ENCODE results near the gene NUP210L. TPM values are rescaled to one million over a fixed set of nuclear protein-coding genes. Genes with fewer than 3 reads are reported as not detected.

Gene NUP210L
- under 1 TPM; 0.13 to 0.24 (median 0.18) TPM for total RNA-seq
- 0.20 TPM for total RNA-seq (2013)

- Histone ChIP-seq H3K36me3 (ENCODE audit: control insufficient read depth, insufficient read depth, low read length) (peaks cover 36% of the 10 kb centered on the region), H3K9me3 (ENCODE audit: control insufficient read depth, insufficient read depth, low read length) (no peaks in the 10 kb centered on the region), H3K4me1 (ENCODE audit: control insufficient read depth, insufficient read depth, low read length) (peaks cover 27% of the 10 kb centered on the region), H3K27ac (ENCODE audit: low read length) (peak within 1 kb of the TSS; percentile 6), H3K27me3 (ENCODE audit: control insufficient read depth, insufficient read depth, low read length) (no peaks in the 10 kb centered on the region), H3K4me3 (ENCODE audit: low read length) (no peak within 1 kb of the TSS)
- no peaks in the 10 kb centered on the region for H3K27me3 Mint-ChIP-seq (ENCODE audit: low read depth in 2 of 2)
- H3K4me3 Mint-ChIP-seq = no peak within 1 kb of the TSS
- TF ChIP-seq, protein P1, sequence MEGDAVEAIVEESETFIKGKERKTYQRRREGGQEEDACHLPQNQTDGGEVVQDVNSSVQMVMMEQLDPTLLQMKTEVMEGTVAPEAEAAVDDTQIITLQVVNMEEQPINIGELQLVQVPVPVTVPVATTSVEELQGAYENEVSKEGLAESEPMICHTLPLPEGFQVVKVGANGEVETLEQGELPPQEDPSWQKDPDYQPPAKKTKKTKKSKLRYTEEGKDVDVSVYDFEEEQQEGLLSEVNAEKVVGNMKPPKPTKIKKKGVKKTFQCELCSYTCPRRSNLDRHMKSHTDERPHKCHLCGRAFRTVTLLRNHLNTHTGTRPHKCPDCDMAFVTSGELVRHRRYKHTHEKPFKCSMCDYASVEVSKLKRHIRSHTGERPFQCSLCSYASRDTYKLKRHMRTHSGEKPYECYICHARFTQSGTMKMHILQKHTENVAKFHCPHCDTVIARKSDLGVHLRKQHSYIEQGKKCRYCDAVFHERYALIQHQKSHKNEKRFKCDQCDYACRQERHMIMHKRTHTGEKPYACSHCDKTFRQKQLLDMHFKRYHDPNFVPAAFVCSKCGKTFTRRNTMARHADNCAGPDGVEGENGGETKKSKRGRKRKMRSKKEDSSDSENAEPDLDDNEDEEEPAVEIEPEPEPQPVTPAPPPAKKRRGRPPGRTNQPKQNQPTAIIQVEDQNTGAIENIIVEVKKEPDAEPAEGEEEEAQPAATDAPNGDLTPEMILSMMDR (IDR thresholded peaks at IDR 0.05) = no peak
- intact Hi-C loops (cut with micrococcal nuclease) = no loop called here
- no peaks in the 10 kb centered on the region for H3K36me3 Mint-ChIP-seq
- ATAC-seq = no peak
- H3K27ac Mint-ChIP-seq = peak within 1 kb of the TSS; percentile 93 to 98
- no peaks in the 10 kb centered on the region for H3K9me3 Mint-ChIP-seq
- peaks cover 44 to 45% of the 10 kb centered on the region in 2 donors for H3K4me1 Mint-ChIP-seq
- DNase-seq = no peak
- WGBS (ENCODE audit: insufficient coverage) = 94% methylated on average over 28 of the region's 29 CpGs
Measured at GRCh38 chr1:154154534-154155191, at the start of gene NUP210L. Gene NUP210L, minus strand, starts transcription at chr1:154155073.

DNA sequence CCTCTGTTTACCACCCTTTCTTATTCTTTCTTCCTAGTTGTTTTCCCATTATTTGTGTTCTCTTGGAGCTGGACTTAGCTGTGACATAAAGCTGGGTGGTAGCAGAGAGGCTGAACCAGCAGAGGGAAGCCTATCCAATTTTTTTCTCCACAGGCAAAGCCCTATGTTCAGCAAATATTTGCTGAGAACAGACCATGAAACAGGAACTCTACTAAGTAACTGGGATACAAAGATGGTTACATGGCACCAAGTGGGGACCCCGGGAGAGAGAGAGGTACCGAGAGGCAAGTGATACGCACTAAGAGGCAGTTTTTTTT lies 44.6 kb upstream of the NUP210L start:
- Histone ChIP-seq H3K27me3 (ENCODE audit: control insufficient read depth, insufficient read depth, low read length) (no peaks in the 10 kb centered on the region), H3K27ac (ENCODE audit: low read length) (no peak overlapping the region), H3K36me3 (ENCODE audit: control insufficient read depth, insufficient read depth, low read length) (no peaks in the 10 kb centered on the region), H3K4me1 (ENCODE audit: control insufficient read depth, insufficient read depth, low read length) (no peaks in the 10 kb centered on the region), H3K4me3 (ENCODE audit: low read length) (no peak overlapping the region), H3K9me3 (ENCODE audit: control insufficient read depth, insufficient read depth, low read length) (no peaks in the 10 kb centered on the region)
- DNase-seq (no peak), ATAC-seq (no peak)
- 100% methylated on average over 3 of the region's 3 CpGs for WGBS (ENCODE audit: insufficient coverage)
- H3K27me3 Mint-ChIP-seq (ENCODE audit: low read depth in 2 of 2) = no peaks in the 10 kb centered on the region
- no peak overlapping the region for H3K4me3 Mint-ChIP-seq
- H3K4me1 Mint-ChIP-seq = no peaks in the 10 kb centered on the region
- H3K9me3 Mint-ChIP-seq = no peaks in the 10 kb centered on the region
- intact Hi-C loops (cut with micrococcal nuclease) = loop anchor here (1.0 to 5.0 kb wide), 2 partner anchors 73 to 138 kb away; partner anchors contain the start of gene HAX1
- H3K27ac Mint-ChIP-seq = no peak overlapping the region
- TF ChIP-seq, protein P1 (IDR thresholded peaks at IDR 0.05) = no peak
- H3K36me3 Mint-ChIP-seq = no peaks in the 10 kb centered on the region

DNA sequence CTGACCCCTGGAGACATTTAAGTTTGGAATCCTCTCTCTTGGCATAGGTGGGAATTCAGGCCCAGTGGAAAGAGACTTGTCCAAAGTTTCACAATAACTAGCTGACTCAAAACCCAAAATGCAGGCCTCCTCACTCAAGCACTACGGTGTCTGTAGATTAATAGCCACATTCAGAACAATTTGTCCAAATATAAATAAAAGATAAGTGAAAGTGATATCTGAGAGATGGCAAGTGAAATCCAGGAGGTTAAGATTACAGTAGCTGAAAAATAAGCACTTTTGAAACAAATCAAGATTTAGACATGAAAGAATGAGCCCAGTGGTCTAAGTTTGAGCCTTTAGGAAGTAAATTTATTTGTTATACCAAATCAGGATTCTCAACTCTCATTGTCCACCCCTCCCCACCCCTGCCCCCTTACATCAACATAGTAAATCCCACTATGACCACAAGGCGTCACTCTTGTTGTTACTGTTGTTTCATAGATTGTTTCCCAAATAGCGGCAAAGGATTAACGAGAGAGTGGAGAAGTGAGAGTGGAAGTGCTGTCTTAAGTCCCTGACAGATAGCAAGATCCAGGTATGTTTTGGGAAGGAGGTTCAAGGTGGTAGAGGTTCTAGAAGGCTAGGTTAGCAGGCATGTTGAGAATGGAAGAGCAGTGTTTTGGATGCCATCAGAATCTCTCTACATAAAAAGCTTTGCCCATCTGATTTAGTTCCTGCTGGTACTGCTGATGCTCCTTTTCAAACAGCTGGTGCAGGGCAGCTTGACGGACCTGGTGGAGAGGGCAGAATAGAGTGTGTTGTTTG lies 44.1 kb upstream of the NUP210L start:
- Mint-ChIP-seq H3K4me1 (no peaks in the 10 kb centered on the region), H3K27ac (no peak overlapping the region), H3K9me3 (no peaks in the 10 kb centered on the region), H3K36me3 (no peaks in the 10 kb centered on the region), H3K4me3 (no peak overlapping the region), H3K27me3 (ENCODE audit: low read depth in 2 of 2) (peaks cover 3 to 5% of the 10 kb centered on the region in 2 donors)
- Histone ChIP-seq H3K27me3 (ENCODE audit: control insufficient read depth, insufficient read depth, low read length) (no peaks in the 10 kb centered on the region), H3K4me1 (ENCODE audit: control insufficient read depth, insufficient read depth, low read length) (no peaks in the 10 kb centered on the region), H3K4me3 (ENCODE audit: low read length) (no peak overlapping the region), H3K27ac (ENCODE audit: low read length) (no peak overlapping the region), H3K9me3 (ENCODE audit: control insufficient read depth, insufficient read depth, low read length) (no peaks in the 10 kb centered on the region), H3K36me3 (ENCODE audit: control insufficient read depth, insufficient read depth, low read length) (no peaks in the 10 kb centered on the region)
- intact Hi-C loops (cut with micrococcal nuclease) = loop anchor here (1.0 to 5.0 kb wide), 2 partner anchors 73 to 138 kb away; partner anchors contain the start of gene HAX1
- DNase-seq (peak in 1 of 2 donors; percentile 82), ATAC-seq (peak; percentile 77 to 88 (median 78))
- TF ChIP-seq, protein P1 (IDR thresholded peaks at IDR 0.05) = peak; percentile 50
- WGBS (ENCODE audit: insufficient coverage) = 7% methylated on average over 4 of the region's 5 CpGs
